CD14-positive monocyte (primary cell): Measurements from ENCODE around the gene R3HCC1L. TPM values are rescaled to one million over a fixed set of nuclear protein-coding genes. Genes with fewer than 3 reads are reported as not detected.

Source experiments
- DNase-seq, 3 donors: peaks; one replicate each; pipeline ENCODE4 v3.0.0-alpha.2; 2011 to 2022
- H2AFZ ChIP-seq: 2 replicates; pipeline ENCODE4 v1.6.0; 2012; ENCODE audit warnings: mild to moderate bottlenecking, low read depth, low read length, inconsistent platforms; ENCODE audit not compliant: insufficient read depth, poor library complexity, severe bottlenecking
- H3K27ac ChIP-seq, 2 donors: 1 replicate in 1 of 2; 2 replicates in 1 of 2; pipeline ENCODE4 v1.5.1; 2012 to 2013; ENCODE audit warnings: low read length in 2 of 2, control low read depth in 1 of 2, inconsistent platforms in 1 of 2, low read depth in 1 of 2, mild to moderate bottlenecking in 1 of 2
- H3K27me3 ChIP-seq, 2 donors: one replicate each; pipeline versions ENCODE4 v1.6.0 to v1.6.1; 2011 to 2013; ENCODE audit warnings: low read length in 2 of 2; ENCODE audit not compliant: control insufficient read depth in 2 of 2, insufficient read depth in 2 of 2
- H3K36me3 ChIP-seq, 2 donors: replicated peaks in 1 of 2; 1 replicate in 1 of 2; 2 replicates in 1 of 2; pipeline versions ENCODE4 v1.5.1 to v1.6.1; 2012 to 2013; ENCODE audit warnings: low read length in 2 of 2, control low read depth in 1 of 2, inconsistent platforms in 1 of 2, mild to moderate bottlenecking in 1 of 2; ENCODE audit not compliant: insufficient read depth in 2 of 2, control insufficient read depth in 1 of 2
- H3K4me1 ChIP-seq, 2 donors: 1 replicate in 1 of 2; 2 replicates in 1 of 2; pipeline versions ENCODE4 v1.5.1 to v1.6.1; 2012 to 2013; ENCODE audit warnings: low read length in 2 of 2, control low read depth in 1 of 2, inconsistent platforms in 1 of 2, mild to moderate bottlenecking in 1 of 2, moderate library complexity in 1 of 2; ENCODE audit not compliant: insufficient read depth in 2 of 2, control insufficient read depth in 1 of 2
- H3K4me2 ChIP-seq: replicated peaks from 2 replicates; pipeline ENCODE3; 2012; ENCODE audit warnings: low read length, moderate library complexity, mild to moderate bottlenecking; ENCODE audit not compliant: poor library complexity, severe bottlenecking; ENCODE audit errors: extremely low read depth
- H3K4me3 ChIP-seq, 3 experiments: fragments of 200-600 bp in 1 of 3; sonication (generic) in 1 of 3; replicated peaks in 1 of 3; 1 replicate in 2 of 3; 2 replicates in 1 of 3; pipeline ENCODE4 v1.5.1; 2011 to 2013; ENCODE audit warnings: low read length in 3 of 3, mild to moderate bottlenecking in 3 of 3, control low read depth in 2 of 3, low read depth in 2 of 3, inconsistent platforms in 1 of 3, moderate library complexity in 1 of 3
- H3K79me2 ChIP-seq: 2 replicates; pipeline ENCODE4 v1.6.0; 2012; ENCODE audit warnings: mild to moderate bottlenecking, control low read depth, inconsistent platforms, low read length, moderate library complexity; ENCODE audit not compliant: insufficient read depth
- H3K9ac ChIP-seq: 2 replicates; pipeline ENCODE4 v1.6.0; 2017; ENCODE audit warnings: low read length, mild to moderate bottlenecking; ENCODE audit not compliant: insufficient read depth, poor library complexity, severe bottlenecking
- H3K9me3 ChIP-seq, 2 donors: replicated peaks in 1 of 2; 1 replicate in 1 of 2; 2 replicates in 1 of 2; pipeline versions ENCODE4 v1.5.1 to v1.6.1; 2012 to 2013; ENCODE audit warnings: low read length in 2 of 2, control low read depth in 1 of 2; ENCODE audit not compliant: control insufficient read depth in 1 of 2, insufficient read depth in 1 of 2
- H4K20me1 ChIP-seq: 2 replicates; pipeline ENCODE4 v1.6.0; 2012; ENCODE audit warnings: mild to moderate bottlenecking, low read length, control low read depth, moderate library complexity; ENCODE audit not compliant: insufficient read depth
- H3K27ac Mint-ChIP-seq, 7 donors: one replicate each; pipeline ENCODE4 v1.8.0; 2020; ENCODE audit warnings: mild to moderate bottlenecking in 7 of 7, mixed read lengths in 7 of 7, moderate library complexity in 6 of 7, inconsistent platforms in 2 of 7
- H3K27me3 Mint-ChIP-seq, 3 donors: one replicate each; pipeline ENCODE4 v1.8.0; 2021 to 2022; ENCODE audit warnings: low read depth in 3 of 3, mild to moderate bottlenecking in 3 of 3, mixed read lengths in 3 of 3, moderate library complexity in 3 of 3, inconsistent platforms in 1 of 3
- H3K36me3 Mint-ChIP-seq, 2 donors: one replicate each; pipeline ENCODE4 v1.8.0; 2020; ENCODE audit warnings: mixed read lengths in 2 of 2, inconsistent platforms in 1 of 2, mild to moderate bottlenecking in 1 of 2
- H3K4me1 Mint-ChIP-seq: one replicate; pipeline ENCODE4 v1.8.0; 2020; ENCODE audit warnings: mild to moderate bottlenecking, mixed read lengths
- H3K4me3 Mint-ChIP-seq, 2 donors: one replicate each; pipeline ENCODE4 v1.8.0; 2020; ENCODE audit warnings: mild to moderate bottlenecking in 2 of 2, mixed read lengths in 2 of 2, moderate library complexity in 1 of 2
- H3K9me3 Mint-ChIP-seq, 7 donors: one replicate each; pipeline ENCODE4 v1.8.0; 2020 to 2022; ENCODE audit warnings: mixed read lengths in 7 of 7, mild to moderate bottlenecking in 6 of 7, moderate library complexity in 6 of 7, inconsistent platforms in 2 of 7
- CTCF ChIP-seq: fragments of 200-600 bp; IDR thresholded peaks from one replicate; pipeline ENCODE4 v1.8.0; 2022; ENCODE audit warnings: antibody characterized with exemption, mild to moderate bottlenecking
- WGBS: methylation state at CpG from one replicate; pipeline ENCODE4 v1.1.5; 2013; ENCODE audit warnings: missing lambda C conversion rate; ENCODE audit not compliant: insufficient coverage; 5-methylcytosine and 5-hydroxymethylcytosine counted together
- intact Hi-C, 2 donors: fragments of 100-400 bp; cut with micrococcal nuclease; formaldehyde crosslinking; loops; one replicate each; pipeline versions ENCODE4 v1.15.0 to v1.15.1; 2023
- polyA plus RNA-seq, 3 donors: library from polyadenylated mRNA; depleted of rRNA in 1 of 3; unstranded in 2 of 3; stranded (reverse) in 1 of 3; fragments of 300-500 nt in 2 of 3; fragments of >200 nt in 1 of 3; fragmentation: Illumina TruSeq in 2 of 3; gene quantifications; 1 replicate in 2 of 3; 2 replicates in 1 of 3; pipeline ENCODE4 v1.2.3, GENCODE V29; 2012 to 2021

Gene R3HCC1L
- polyA plus RNA-seq, 3 donors, result 2.6 to 13.8 (median 2.7) TPM

DNA sequence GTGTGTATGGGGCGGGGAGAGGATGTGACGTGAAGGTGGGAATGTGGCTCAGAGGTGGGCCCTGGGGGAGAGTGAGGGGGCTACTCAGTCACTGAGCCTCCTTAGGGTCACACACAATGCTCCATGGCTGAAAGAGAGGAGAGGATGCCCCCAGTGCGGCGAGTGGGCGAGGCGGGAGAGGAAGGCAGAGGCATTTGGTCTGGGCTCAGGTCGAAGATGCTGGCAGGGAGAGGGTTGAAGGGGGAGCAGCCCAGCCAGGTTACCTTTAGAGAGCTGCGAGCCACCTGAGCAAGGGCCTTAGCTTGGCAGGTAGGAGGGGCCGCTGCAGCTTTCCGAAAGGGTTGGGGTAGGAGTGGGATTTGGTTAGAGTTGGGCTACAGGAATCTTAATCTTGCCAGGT, 138.2 kb downstream of the R3HCC1L start:
- Histone ChIP-seq H2AFZ (no peak overlapping the region), H3K4me2 (no peak overlapping the region), H3K27me3 (peaks cover 8 to 25% of the 10 kb centered on the region in 2 donors), H3K4me1 (peaks cover 4 to 6% of the 10 kb centered on the region in 2 donors), H4K20me1 (no peaks in the 10 kb centered on the region), H3K36me3 (no peaks in the 10 kb centered on the region), H3K4me3 (no peak overlapping the region), H3K79me2 (no peaks in the 10 kb centered on the region), H3K9ac (no peak overlapping the region), H3K9me3 (peaks cover 0 to 4% of the 10 kb centered on the region in 2 donors), H3K27ac (no peak overlapping the region)
- Mint-ChIP-seq H3K4me1 (peaks cover 10% of the 10 kb centered on the region), H3K9me3 (peaks cover 0 to 9% (median 4%) of the 10 kb centered on the region in 7 donors), H3K4me3 (no peak overlapping the region), H3K27ac (no peak overlapping the region), H3K27me3 (peaks cover 29 to 50% (median 37%) of the 10 kb centered on the region in 3 donors), H3K36me3 (peaks cover 0 to 2% of the 10 kb centered on the region in 2 donors)
- intact Hi-C loops, result no loop called here
- DNase-seq, result no peak
- 89% methylated on average over 10 of the region's 10 CpGs for WGBS
- no peak for TF ChIP-seq CTCF

GRCh38 chr10:98273057-98273850, 138.8 kb downstream of the R3HCC1L start:
- Mint-ChIP-seq H3K36me3 (no peaks in the 10 kb centered on the region), H3K27ac (no peak overlapping the region), H3K4me3 (no peak overlapping the region), H3K4me1 (peaks cover 8% of the 10 kb centered on the region), H3K27me3 (peaks cover 27 to 46% (median 35%) of the 10 kb centered on the region in 3 donors), H3K9me3 (peaks cover 0 to 7% (median 2%) of the 10 kb centered on the region in 7 donors)
- whole genome bisulfite sequencing, result 77% methylated on average over 3 of the region's 9 CpGs
- H3K36me3 ChIP-seq, result no peaks in the 10 kb centered on the region
- H3K4me2 ChIP-seq, result no peak overlapping the region
- H3K4me3 ChIP-seq, result no peak overlapping the region
- H4K20me1 ChIP-seq, result no peaks in the 10 kb centered on the region
- peaks cover 0 to 4% of the 10 kb centered on the region in 2 donors for H3K9me3 ChIP-seq
- peaks cover 6 to 25% of the 10 kb centered on the region in 2 donors for H3K27me3 ChIP-seq
- H2AFZ ChIP-seq, result no peak overlapping the region
- no peak overlapping the region for H3K27ac ChIP-seq
- no peak overlapping the region for H3K9ac ChIP-seq
- H3K4me1 ChIP-seq, result peaks cover 0 to 3% of the 10 kb centered on the region in 2 donors
- no peak for DNase-seq
- intact Hi-C loops, result no loop called here
- TF ChIP-seq CTCF, result no peak
- no peaks in the 10 kb centered on the region for H3K79me2 ChIP-seq
